Gastrocnemius medialis (tissue), 4 donors: ENCODE data around the gene MT1HL1. TPM values are rescaled to one million over a fixed set of nuclear protein-coding genes. Genes with fewer than 3 reads are reported as not detected.
A peak's percentile ranks its signal among the peaks of the same experiment; 100 is the strongest.

Experiments used
- ATAC-seq, 2 donors: fragments of 150-250 bp; one replicate each; pipeline ENCODE4 v1.9.1; 2016
- DNase-seq, 2 donors: peaks; one replicate each; pipeline ENCODE4 v3.0.0-alpha.2; 2019
- H3K27ac ChIP-seq, 4 donors: fragments of 200-600 bp; sonication (generic); 1 replicate in 1 of 4; 2 replicates in 3 of 4; pipeline ENCODE4 v1.5.1; 2016 to 2018; ENCODE audit warnings: mild to moderate bottlenecking in 2 of 4, moderate library complexity in 1 of 4
- H3K27me3 ChIP-seq, 3 donors: fragments of 200-600 bp; sonication (generic) in 2 of 3; 1 replicate in 1 of 3; 2 replicates in 2 of 3; pipeline versions ENCODE4 v1.5.1 to v1.6.0; 2016 to 2019; ENCODE audit warnings: mild to moderate bottlenecking in 1 of 3, moderate library complexity in 1 of 3
- H3K36me3 ChIP-seq, 2 donors: fragments of 200-600 bp; sonication (generic) in 1 of 2; one replicate each; pipeline ENCODE4 v1.5.1; 2017 to 2018
- H3K4me1 ChIP-seq, 2 donors: fragments of 200-600 bp; sonication (generic) in 1 of 2; one replicate each; pipeline ENCODE4 v1.5.1; 2016 to 2017; ENCODE audit warnings: mild to moderate bottlenecking in 2 of 2
- H3K4me3 ChIP-seq, 4 donors: fragments of 200-600 bp; sonication (generic) in 3 of 4; 1 replicate in 1 of 4; 2 replicates in 3 of 4; pipeline ENCODE4 v1.5.1; 2016 to 2019; ENCODE audit warnings: mild to moderate bottlenecking in 2 of 4
- H3K9me3 ChIP-seq, 3 donors: fragments of 200-600 bp; sonication (generic) in 2 of 3; 1 replicate in 1 of 3; 2 replicates in 2 of 3; pipeline ENCODE4 v1.5.1; 2016 to 2019
- POLR2A ChIP-seq, 2 donors: fragments of 450-650 bp; IDR thresholded peaks; one replicate each; pipeline ENCODE4 v1.6.1; 2017; ENCODE audit warnings: antibody characterized with exemption in 2 of 2, mild to moderate bottlenecking in 2 of 2, moderate library complexity in 2 of 2
- in situ Hi-C, 4 donors: fragments of 200-750 bp; cut with MboI; loops; one replicate each; pipeline versions ENCODE4 v1.15.0 to v1.8.0; 2017; ENCODE audit warnings: low sequenced_read_pairs in 4 of 4
- intact Hi-C: fragments of 100-400 bp; cut with DNase I; formaldehyde crosslinking; loops from one replicate; pipeline ENCODE4 v1.15.1; 2023; ENCODE audit warnings: low total_unique reads
- total RNA-seq, 4 donors: library from RNA; depleted of rRNA; stranded (reverse); fragments of >200 nt; gene quantifications; one replicate each; pipeline versions ENCODE4 v1.1.0 to v1.2.3, GENCODE V29; 2016
- TF ChIP-seq, protein P1 (sequence below), 5 experiments: fragments of 450-650 bp in 3 of 5; fragments of 200-600 bp in 2 of 5; sonication (generic) in 2 of 5; IDR thresholded peaks in 4 of 5; conservative IDR thresholded peaks in 1 of 5; 1 replicate in 4 of 5; 2 replicates in 1 of 5; pipeline ENCODE4 v1.5.1; 2016 to 2019; ENCODE audit warnings: antibody characterized with exemption in 5 of 5, mild to moderate bottlenecking in 3 of 5, moderate library complexity in 3 of 5

MT1HL1 gene
- total RNA-seq, 4 donors from 2014 or later: not detected

DNA sequence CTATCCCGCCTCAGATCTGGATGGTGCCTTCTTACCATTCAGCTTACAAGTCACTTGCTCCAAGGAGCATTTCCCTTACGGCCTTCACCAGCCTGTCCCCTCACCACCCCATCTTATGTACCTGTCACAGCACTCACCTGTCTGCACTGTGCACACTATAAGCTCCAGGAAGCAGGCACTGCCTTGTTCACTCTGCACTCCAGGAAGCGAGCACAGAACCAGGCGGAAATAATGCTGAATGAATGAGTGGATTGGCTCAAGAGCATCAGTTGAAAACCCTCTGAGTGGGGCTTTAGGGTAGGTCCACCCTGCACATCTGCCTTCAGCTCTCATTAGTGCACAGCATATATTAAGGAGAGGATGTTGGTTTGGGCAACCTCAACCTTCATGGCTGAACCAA, 28.8 kb upstream of the MT1HL1 start:
- DNase-seq (no peak), ATAC-seq (no peak)
- H3K4me3 ChIP-seq: no peak overlapping the region
- no peaks in the 10 kb centered on the region for H3K4me1 ChIP-seq
- H3K27me3 ChIP-seq: peaks cover 0 to under 1% (median 0%) of the 10 kb centered on the region in 3 donors
- no peaks in the 10 kb centered on the region for H3K36me3 ChIP-seq
- intact Hi-C loops (no loop called here), in situ Hi-C loops (no loop called here)
- no peaks in the 10 kb centered on the region for H3K9me3 ChIP-seq
- H3K27ac ChIP-seq: no peak overlapping the region
- TF ChIP-seq POLR2A (IDR thresholded peaks at IDR 0.05): no peak
- TF ChIP-seq, protein P1, sequence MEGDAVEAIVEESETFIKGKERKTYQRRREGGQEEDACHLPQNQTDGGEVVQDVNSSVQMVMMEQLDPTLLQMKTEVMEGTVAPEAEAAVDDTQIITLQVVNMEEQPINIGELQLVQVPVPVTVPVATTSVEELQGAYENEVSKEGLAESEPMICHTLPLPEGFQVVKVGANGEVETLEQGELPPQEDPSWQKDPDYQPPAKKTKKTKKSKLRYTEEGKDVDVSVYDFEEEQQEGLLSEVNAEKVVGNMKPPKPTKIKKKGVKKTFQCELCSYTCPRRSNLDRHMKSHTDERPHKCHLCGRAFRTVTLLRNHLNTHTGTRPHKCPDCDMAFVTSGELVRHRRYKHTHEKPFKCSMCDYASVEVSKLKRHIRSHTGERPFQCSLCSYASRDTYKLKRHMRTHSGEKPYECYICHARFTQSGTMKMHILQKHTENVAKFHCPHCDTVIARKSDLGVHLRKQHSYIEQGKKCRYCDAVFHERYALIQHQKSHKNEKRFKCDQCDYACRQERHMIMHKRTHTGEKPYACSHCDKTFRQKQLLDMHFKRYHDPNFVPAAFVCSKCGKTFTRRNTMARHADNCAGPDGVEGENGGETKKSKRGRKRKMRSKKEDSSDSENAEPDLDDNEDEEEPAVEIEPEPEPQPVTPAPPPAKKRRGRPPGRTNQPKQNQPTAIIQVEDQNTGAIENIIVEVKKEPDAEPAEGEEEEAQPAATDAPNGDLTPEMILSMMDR (IDR thresholded peaks at IDR 0.05 in 4 of 5, conservative IDR thresholded peaks at IDR 0.05 in 1 of 5): no peak

DNA sequence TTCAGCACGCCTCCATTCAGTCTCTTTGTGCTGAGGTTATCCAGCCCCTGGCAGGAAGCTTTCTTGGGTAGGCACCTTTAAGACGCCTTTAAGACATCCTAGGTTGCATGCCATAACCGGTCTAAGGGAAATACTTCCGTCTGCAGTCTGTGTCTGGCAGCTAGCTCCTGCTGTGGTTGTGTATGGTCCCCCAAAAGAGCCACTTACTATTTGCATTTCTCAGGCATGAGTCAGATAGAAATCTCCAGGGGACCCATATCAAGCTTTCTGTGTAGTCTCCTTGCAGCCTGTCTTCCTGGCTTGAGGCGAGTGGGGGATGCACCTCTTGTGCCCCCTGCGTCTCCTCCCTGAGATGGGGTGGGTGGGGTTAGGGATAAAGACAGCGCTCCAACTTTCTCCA, 27.8 kb upstream of the MT1HL1 start:
- DNase-seq: no peak
- H3K27me3 ChIP-seq: peaks cover 0 to 3% (median 0%) of the 10 kb centered on the region in 3 donors
- in situ Hi-C loops: no loop called here
- TF ChIP-seq, protein P1 (IDR thresholded peaks at IDR 0.05 in 4 of 5, conservative IDR thresholded peaks at IDR 0.05 in 1 of 5): no peak
- TF ChIP-seq POLR2A (IDR thresholded peaks at IDR 0.05): no peak
- H3K4me3 ChIP-seq: no peak overlapping the region
- no peaks in the 10 kb centered on the region for H3K4me1 ChIP-seq
- H3K27ac ChIP-seq: no peak overlapping the region
- no peaks in the 10 kb centered on the region for H3K9me3 ChIP-seq
- intact Hi-C loops: no loop called here
- H3K36me3 ChIP-seq: no peaks in the 10 kb centered on the region
- no peak for ATAC-seq

DNA sequence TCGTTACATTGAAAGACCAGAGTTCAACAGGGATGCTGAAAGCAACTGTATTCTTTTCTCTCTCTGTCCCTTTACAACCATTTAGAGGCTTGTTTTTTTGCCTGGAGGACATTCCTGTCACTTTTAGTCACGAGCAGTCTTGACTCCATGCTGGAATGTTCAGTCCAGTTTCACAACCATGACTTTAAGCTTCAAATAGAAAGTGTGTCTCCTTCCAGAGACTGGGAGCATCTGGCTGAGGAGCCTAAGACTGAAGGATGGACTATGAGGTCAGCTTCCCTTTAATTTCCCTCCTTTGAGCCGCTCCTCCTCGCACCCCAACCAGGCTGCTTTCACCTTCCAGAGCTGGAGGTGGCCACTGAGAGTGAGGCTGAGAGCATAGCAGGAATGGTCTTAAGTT, 27.2 kb upstream of the MT1HL1 start:
- ATAC-seq: peak; percentile 30 to 53
- Histone ChIP-seq H3K4me1 (no peaks in the 10 kb centered on the region), H3K4me3 (no peak overlapping the region), H3K27ac (no peak overlapping the region), H3K36me3 (no peaks in the 10 kb centered on the region), H3K9me3 (no peaks in the 10 kb centered on the region), H3K27me3 (peaks cover 0 to 3% (median 0%) of the 10 kb centered on the region in 3 donors)
- no peak for DNase-seq
- in situ Hi-C loops: no loop called here
- intact Hi-C loops: no loop called here
- TF ChIP-seq, protein P1 (IDR thresholded peaks at IDR 0.05 in 4 of 5, conservative IDR thresholded peaks at IDR 0.05 in 1 of 5): no peak
- no peak for TF ChIP-seq POLR2A (IDR thresholded peaks at IDR 0.05)

DNA sequence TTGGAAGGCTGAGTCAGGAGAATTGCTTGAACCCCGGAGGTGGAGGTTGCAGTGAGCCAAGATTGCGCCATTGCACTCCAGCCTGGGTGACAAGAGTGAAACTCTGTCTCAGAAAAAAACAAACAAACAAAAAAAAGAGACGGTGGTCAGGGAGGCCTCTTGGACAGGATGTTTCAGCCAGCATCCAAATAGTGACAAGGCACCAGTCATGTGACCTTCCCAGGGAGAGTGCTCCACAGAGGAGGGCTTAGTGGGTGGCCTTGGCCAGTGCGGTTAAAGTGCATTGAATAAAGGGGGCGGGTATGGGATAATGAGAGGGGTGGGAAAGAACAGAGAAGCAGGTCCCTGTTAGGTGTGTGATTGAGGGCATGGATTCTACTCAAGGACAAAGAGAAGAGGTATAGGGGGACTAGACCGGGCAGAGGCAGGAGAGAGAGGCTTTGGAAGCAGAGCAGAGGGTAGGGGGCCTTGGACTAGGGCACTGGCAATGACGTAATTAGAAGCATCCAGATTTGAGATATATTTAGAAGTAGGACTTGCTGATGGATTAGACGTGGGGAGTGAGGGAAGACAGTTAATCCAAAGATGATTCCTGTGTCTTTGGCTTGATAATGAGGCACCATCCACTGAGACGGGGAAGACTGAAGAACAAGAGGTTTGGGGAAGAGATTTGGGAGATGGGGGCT, 25.8 kb upstream of the MT1HL1 start:
- Histone ChIP-seq H3K27me3 (peaks cover 0 to 3% (median 0%) of the 10 kb centered on the region in 3 donors), H3K4me3 (no peak overlapping the region), H3K9me3 (no peaks in the 10 kb centered on the region), H3K27ac (no peak overlapping the region), H3K4me1 (no peaks in the 10 kb centered on the region), H3K36me3 (no peaks in the 10 kb centered on the region)
- no peak for DNase-seq
- in situ Hi-C loops (no loop called here), intact Hi-C loops (no loop called here)
- TF ChIP-seq, protein P1 (IDR thresholded peaks at IDR 0.05 in 4 of 5, conservative IDR thresholded peaks at IDR 0.05 in 1 of 5): no peak
- no peak for TF ChIP-seq POLR2A (IDR thresholded peaks at IDR 0.05)
- ATAC-seq: no peak

DNA sequence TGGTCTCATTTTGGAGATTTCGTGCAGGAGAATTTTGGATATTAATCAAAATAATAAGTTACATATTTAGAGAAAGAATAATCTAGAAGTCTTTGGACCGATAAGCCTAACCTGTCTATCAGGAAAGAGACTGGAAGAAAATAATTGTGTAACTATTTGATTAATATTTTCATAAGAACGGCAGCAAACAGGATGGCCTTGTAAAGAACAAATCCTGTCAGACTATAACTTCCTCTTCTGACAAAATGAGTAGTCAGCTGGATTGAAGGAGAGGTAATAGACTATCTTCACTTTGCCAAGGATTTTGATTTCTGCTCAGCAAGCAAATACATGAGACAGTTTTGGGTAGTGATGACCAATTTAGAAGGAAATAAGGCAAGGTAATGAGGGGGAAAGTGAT, 25.0 kb upstream of the MT1HL1 start:
- Histone ChIP-seq H3K4me3 (no peak overlapping the region), H3K9me3 (no peaks in the 10 kb centered on the region), H3K27me3 (peaks cover 0 to 3% (median 0%) of the 10 kb centered on the region in 3 donors), H3K4me1 (no peaks in the 10 kb centered on the region), H3K36me3 (no peaks in the 10 kb centered on the region), H3K27ac (no peak overlapping the region)
- no peak for DNase-seq
- intact Hi-C loops: no loop called here
- no peak for TF ChIP-seq POLR2A (IDR thresholded peaks at IDR 0.05)
- no peak for ATAC-seq
- in situ Hi-C loops: no loop called here
